GM12878 (cell line): ENCODE data around the gene TDP1. TPM values are rescaled to one million over a fixed set of nuclear protein-coding genes. Genes with fewer than 3 reads are reported as not detected.
A peak's percentile ranks its signal among the peaks of the same experiment; 100 is the strongest.

Experiments
- ATAC-seq: fragments of 200-7000 bp; cut with Tn5 transposase; 3 replicates; pipeline ENCODE4 v1.9.1; 2020; ENCODE audit warnings: mild to moderate bottlenecking, moderate library complexity
- BruUV-seq: library from RNA; stranded (reverse); fragments of 400-500 nt; replicated peaks from 2 replicates; lab custom pipeline; 2021; lab: Mats Ljungman, UMichigan
- CTCF ChIA-PET: fragments of 300-600 bp; sonication (Branson Sonifier 250); formaldehyde crosslinking; extraction: SDS; loops from one replicate; lab custom pipeline; 2021; ENCODE audit warnings: inconsistent platforms; lab: Yijun Ruan, JAX
- POLR2A ChIA-PET: fragments of 350-600 bp; formaldehyde crosslinking; extraction: SDS; loops from one replicate; lab custom pipeline; 2021; ENCODE audit warnings: inconsistent platforms; lab: Charles Lee
- RAD21 ChIA-PET: fragments of 300-600 bp; sonication (Branson Sonifier 250); formaldehyde crosslinking; loops from one replicate; lab custom pipeline; 2023; ENCODE audit warnings: antibody characterized with exemption; ENCODE audit not compliant: unreplicated experiment; lab: Charles Lee
- SMC1A ChIA-PET: fragments of 300-600 bp; sonication (Branson Sonifier 250); formaldehyde crosslinking; loops from one replicate; lab custom pipeline; 2023; ENCODE audit not compliant: unreplicated experiment, uncharacterized antibody; lab: Charles Lee
- DNase-seq: peaks from one replicate; pipeline ENCODE4 v3.0.0-alpha.2; 2011; ENCODE audit warnings: low read depth, low spot score
- FAIRE-seq: peaks from 3 replicates; lab custom pipeline; 2011; peaks lifted over from hg19 to GRCh38; lab: Jason Lieb, UNC
- H2AFZ ChIP-seq: 2 replicates; pipeline ENCODE4 v1.6.0; 2011; ENCODE audit warnings: low read depth, low read length, control low read depth; ENCODE audit not compliant: control insufficient read depth
- H3K27ac ChIP-seq: 2 replicates; pipeline ENCODE4 v1.5.1; 2011; ENCODE audit warnings: control low read depth; ENCODE audit not compliant: control insufficient read depth, insufficient read depth
- H3K27me3 ChIP-seq, 2 experiments: replicated peaks in 1 of 2; 2 replicates each; pipeline versions ENCODE4 v1.6.0 to v1.6.1; 2011; ENCODE audit warnings: low read length in 1 of 2; ENCODE audit not compliant: control insufficient read depth in 2 of 2, insufficient read depth in 2 of 2
- H3K36me3 ChIP-seq, 2 experiments: 2 replicates each; pipeline ENCODE4 v1.5.1; 2011; ENCODE audit warnings: low read length in 1 of 2; ENCODE audit not compliant: control insufficient read depth in 2 of 2, insufficient read depth in 2 of 2
- H3K4me1 ChIP-seq: 2 replicates; pipeline ENCODE4 v1.6.1; 2011; ENCODE audit warnings: mild to moderate bottlenecking, low read length, moderate library complexity, mixed read lengths; ENCODE audit not compliant: control insufficient read depth, insufficient read depth
- H3K4me2 ChIP-seq: 2 replicates; pipeline ENCODE4 v1.6.0; 2011; ENCODE audit warnings: control low read depth; ENCODE audit not compliant: control insufficient read depth, insufficient read depth
- H3K4me3 ChIP-seq: fragments of 200-600 bp; sonication (generic); 2 replicates; pipeline ENCODE4 v1.5.1; 2016
- H3K79me2 ChIP-seq: 2 replicates; pipeline ENCODE4 v1.6.0; 2011; ENCODE audit warnings: low read length; ENCODE audit not compliant: control insufficient read depth, insufficient read depth
- H3K9ac ChIP-seq: 2 replicates; pipeline ENCODE4 v1.8.0; 2011; ENCODE audit warnings: low read length, control low read depth, mixed read lengths; ENCODE audit not compliant: control insufficient read depth, insufficient read depth
- H3K9me3 ChIP-seq: replicated peaks from 3 replicates; pipeline ENCODE4 v1.5.1; 2011; ENCODE audit warnings: mild to moderate bottlenecking, low read length; ENCODE audit not compliant: control insufficient read depth, insufficient read depth
- H4K20me1 ChIP-seq: 2 replicates; pipeline ENCODE4 v1.6.0; 2011; ENCODE audit not compliant: control insufficient read depth, insufficient read depth
- BHLHE40 ChIP-seq, 2 experiments: fragments of 450-650 bp in 1 of 2; IDR thresholded peaks; 2 replicates each; pipeline ENCODE4 v1.6.1; 2011 to 2017; ENCODE audit warnings: low read depth in 2 of 2, borderline replicate concordance in 1 of 2, improper control_type of control experiment in 1 of 2, low read length in 1 of 2, mild to moderate bottlenecking in 1 of 2
- CHD4 ChIP-seq: fragments of 200-600 bp; sonication (generic); IDR thresholded peaks from 2 replicates; pipeline ENCODE4 v1.6.1; 2016; ENCODE audit warnings: mild to moderate bottlenecking
- DPF2 ChIP-seq: fragments of 450-650 bp; IDR thresholded peaks from 2 replicates; pipeline ENCODE4 v1.6.1; 2017; ENCODE audit warnings: mild to moderate bottlenecking
- NR2C1 ChIP-seq: fragments of 450-650 bp; IDR thresholded peaks from 2 replicates; pipeline ENCODE4 v1.6.1; 2017; ENCODE audit warnings: antibody characterized with exemption, mild to moderate bottlenecking, moderate library complexity
- SIX5 ChIP-seq: IDR thresholded peaks from 2 replicates; pipeline ENCODE4 v1.6.1; 2011; ENCODE audit warnings: mild to moderate bottlenecking, low read depth, low read length, moderate library complexity; ENCODE audit not compliant: severe bottlenecking
- SMC3 ChIP-seq: IDR thresholded peaks from 2 replicates; pipeline ENCODE4 v1.6.1; 2011; ENCODE audit warnings: low read length, improper control_type of control experiment, borderline replicate concordance
- TCF3 ChIP-seq: IDR thresholded peaks from 2 replicates; pipeline ENCODE4 v1.6.1; 2012; ENCODE audit warnings: low read depth, mild to moderate bottlenecking, low read length, borderline replicate concordance; ENCODE audit not compliant: insufficient read depth
- YY1 ChIP-seq: IDR thresholded peaks from 2 replicates; pipeline ENCODE4 v1.6.1; 2011; ENCODE audit warnings: low read depth, mild to moderate bottlenecking, low read length
- WGBS: methylation state at CpG from one replicate; pipeline ENCODE4 v1.1.6; 2016; ENCODE audit warnings: low lambda C conversion rate; ENCODE audit not compliant: insufficient replicate concordance, insufficient coverage; ENCODE audit errors: missing lambda C conversion rate; 5-methylcytosine and 5-hydroxymethylcytosine counted together
- in situ Hi-C: fragments of 300-500 bp; cut with MboI; formaldehyde crosslinking; loops from 9 replicates; pipeline ENCODE4 v1.14.3; 2018; ENCODE audit warnings: mixed read lengths
- intact Hi-C: fragments of 100-400 bp; cut with micrococcal nuclease; formaldehyde crosslinking; loops from one replicate; pipeline ENCODE4 v1.14.2; 2022; ENCODE audit not compliant: unreplicated experiment
- polyA plus RNA-seq, 11 experiments: library from polyadenylated mRNA; depleted of rRNA in 4 of 11; unstranded in 6 of 11; stranded (reverse) in 5 of 11; fragments of >200 nt; fragmentation: Nextera tagmentation in 4 of 11; fragmentation: Illumina TruSeq in 1 of 11; extraction: Ambion mirVana in 4 of 11; extraction: Trizol in 1 of 11; gene quantifications; 1 replicate in 1 of 11; 2 replicates in 10 of 11; pipeline versions ENCODE4 v1.2.1 to v1.2.3, GENCODE V29; 2011 to 2016; ENCODE audit warnings: inconsistent platforms in 2 of 11, missing spikeins in 2 of 11, low read depth in 1 of 11
- total RNA-seq, 4 experiments: library from RNA; depleted of rRNA in 3 of 4; stranded (reverse); fragments of >200 nt in 3 of 4; fragmentation: Illumina TruSeq in 1 of 4; extraction: Trizol in 1 of 4; gene quantifications; 2 replicates each; pipeline versions ENCODE4 v1.2.1 to v1.2.3, GENCODE V29; 2013 to 2021
- TF ChIP-seq, protein P1 (sequence below), 3 experiments: IDR thresholded peaks in 2 of 3; conservative IDR thresholded peaks in 1 of 3; 2 replicates each; pipeline ENCODE4 v1.5.1; 2011; ENCODE audit warnings: low read depth in 3 of 3, low read length in 3 of 3, mild to moderate bottlenecking in 3 of 3, control low read depth in 2 of 3, moderate library complexity in 2 of 3, inconsistent platforms in 1 of 3, mixed read lengths in 1 of 3; ENCODE audit not compliant: control insufficient read depth in 2 of 3, insufficient read depth in 1 of 3; ENCODE audit errors: extremely low read depth in 1 of 3
- TF ChIP-seq, protein P2 (sequence below): fragments of 150-350 bp; IDR thresholded peaks from 2 replicates; pipeline ENCODE4 v1.6.1; 2016; ENCODE audit warnings: low read depth, low read length
- TF ChIP-seq, protein P3 (sequence below): IDR thresholded peaks from 2 replicates; pipeline ENCODE4 v1.6.1; 2012; ENCODE audit warnings: low read depth, low read length, improper control_type of control experiment
- TF ChIP-seq, protein P4 (sequence below): fragments of 450-650 bp; IDR thresholded peaks from 2 replicates; pipeline ENCODE4 v1.6.1; 2017; ENCODE audit warnings: mild to moderate bottlenecking, moderate library complexity

Gene TDP1
- total and polyA plus RNA-seq, 10 of the 15 experiments (the other 5 are each of a cell fraction or from before 2014, with no cell fraction given) = 40.2 to 60.4 (median 54.1) TPM

DNA sequence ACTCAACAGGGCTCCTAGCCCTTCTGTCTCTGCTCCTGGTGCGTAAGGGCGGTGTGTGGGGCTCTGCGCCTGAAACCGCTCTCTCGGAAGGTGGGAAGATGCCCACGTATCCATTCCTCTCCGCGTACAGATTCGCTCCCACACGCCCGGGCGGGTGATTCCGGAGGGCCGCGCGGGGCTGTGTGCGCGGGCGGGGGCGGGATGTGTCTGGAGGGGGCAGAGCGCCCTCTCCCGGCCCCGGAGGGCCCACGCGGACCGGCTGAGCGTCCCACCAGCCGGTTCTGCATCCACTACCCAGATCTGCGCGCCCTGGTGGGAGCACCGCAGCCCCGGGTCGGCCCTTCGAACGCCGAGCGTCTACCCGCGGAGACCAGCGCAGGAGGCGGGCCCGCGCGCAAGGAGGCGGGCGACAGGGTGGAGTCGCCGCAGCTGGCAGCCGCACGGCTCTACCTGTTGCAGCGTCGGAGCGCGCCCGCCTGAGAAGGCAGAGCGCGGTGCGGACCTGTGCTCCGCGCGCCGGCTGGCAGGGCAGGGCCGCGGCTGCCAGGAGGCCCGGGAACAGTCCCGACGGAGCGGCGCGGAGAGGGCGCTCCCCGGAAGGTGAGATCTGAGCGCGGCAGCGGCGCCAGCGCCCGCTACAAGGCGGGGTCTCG is 104.7 kb downstream of the TDP1 start:
- FAIRE-seq = no peak
- ATAC-seq = peak; percentile 83
- 7% methylated on average over 54 of the region's 80 CpGs for WGBS
- TF ChIP-seq SIX5 (no peak), SMC3 (peak; percentile 17; the same call in 1 of the 2 replicates), DPF2 (0 out of 2 replicates have a peak, but pooled peaks have one; percentile 33), NR2C1 (no peak), CHD4 (no peak), YY1 (no peak), TCF3 (no peak), BHLHE40 (IDR thresholded peaks at IDR 0.05; ENCODE audit: borderline replicate concordance in 1 of 2, low read depth in 2 of 2, low read length in 1 of 2) (no peak)
- TF ChIP-seq, protein P1, sequence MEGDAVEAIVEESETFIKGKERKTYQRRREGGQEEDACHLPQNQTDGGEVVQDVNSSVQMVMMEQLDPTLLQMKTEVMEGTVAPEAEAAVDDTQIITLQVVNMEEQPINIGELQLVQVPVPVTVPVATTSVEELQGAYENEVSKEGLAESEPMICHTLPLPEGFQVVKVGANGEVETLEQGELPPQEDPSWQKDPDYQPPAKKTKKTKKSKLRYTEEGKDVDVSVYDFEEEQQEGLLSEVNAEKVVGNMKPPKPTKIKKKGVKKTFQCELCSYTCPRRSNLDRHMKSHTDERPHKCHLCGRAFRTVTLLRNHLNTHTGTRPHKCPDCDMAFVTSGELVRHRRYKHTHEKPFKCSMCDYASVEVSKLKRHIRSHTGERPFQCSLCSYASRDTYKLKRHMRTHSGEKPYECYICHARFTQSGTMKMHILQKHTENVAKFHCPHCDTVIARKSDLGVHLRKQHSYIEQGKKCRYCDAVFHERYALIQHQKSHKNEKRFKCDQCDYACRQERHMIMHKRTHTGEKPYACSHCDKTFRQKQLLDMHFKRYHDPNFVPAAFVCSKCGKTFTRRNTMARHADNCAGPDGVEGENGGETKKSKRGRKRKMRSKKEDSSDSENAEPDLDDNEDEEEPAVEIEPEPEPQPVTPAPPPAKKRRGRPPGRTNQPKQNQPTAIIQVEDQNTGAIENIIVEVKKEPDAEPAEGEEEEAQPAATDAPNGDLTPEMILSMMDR (IDR thresholded peaks at IDR 0.05 in 2 of 3, conservative IDR thresholded peaks at IDR 0.05 in 1 of 3; ENCODE audit: control insufficient read depth in 2 of 3, extremely low read depth in 1 of 3, insufficient read depth in 1 of 3, low read depth in 3 of 3, low read length in 3 of 3) = peak; percentile 44 to 64 (median 62); a peak in 4 of 6 replicates
- TF ChIP-seq, protein P2, sequence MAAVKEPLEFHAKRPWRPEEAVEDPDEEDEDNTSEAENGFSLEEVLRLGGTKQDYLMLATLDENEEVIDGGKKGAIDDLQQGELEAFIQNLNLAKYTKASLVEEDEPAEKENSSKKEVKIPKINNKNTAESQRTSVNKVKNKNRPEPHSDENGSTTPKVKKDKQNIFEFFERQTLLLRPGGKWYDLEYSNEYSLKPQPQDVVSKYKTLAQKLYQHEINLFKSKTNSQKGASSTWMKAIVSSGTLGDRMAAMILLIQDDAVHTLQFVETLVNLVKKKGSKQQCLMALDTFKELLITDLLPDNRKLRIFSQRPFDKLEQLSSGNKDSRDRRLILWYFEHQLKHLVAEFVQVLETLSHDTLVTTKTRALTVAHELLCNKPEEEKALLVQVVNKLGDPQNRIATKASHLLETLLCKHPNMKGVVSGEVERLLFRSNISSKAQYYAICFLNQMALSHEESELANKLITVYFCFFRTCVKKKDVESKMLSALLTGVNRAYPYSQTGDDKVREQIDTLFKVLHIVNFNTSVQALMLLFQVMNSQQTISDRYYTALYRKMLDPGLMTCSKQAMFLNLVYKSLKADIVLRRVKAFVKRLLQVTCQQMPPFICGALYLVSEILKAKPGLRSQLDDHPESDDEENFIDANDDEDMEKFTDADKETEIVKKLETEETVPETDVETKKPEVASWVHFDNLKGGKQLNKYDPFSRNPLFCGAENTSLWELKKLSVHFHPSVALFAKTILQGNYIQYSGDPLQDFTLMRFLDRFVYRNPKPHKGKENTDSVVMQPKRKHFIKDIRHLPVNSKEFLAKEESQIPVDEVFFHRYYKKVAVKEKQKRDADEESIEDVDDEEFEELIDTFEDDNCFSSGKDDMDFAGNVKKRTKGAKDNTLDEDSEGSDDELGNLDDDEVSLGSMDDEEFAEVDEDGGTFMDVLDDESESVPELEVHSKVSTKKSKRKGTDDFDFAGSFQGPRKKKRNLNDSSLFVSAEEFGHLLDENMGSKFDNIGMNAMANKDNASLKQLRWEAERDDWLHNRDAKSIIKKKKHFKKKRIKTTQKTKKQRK = no peak
- TF ChIP-seq, protein P3, sequence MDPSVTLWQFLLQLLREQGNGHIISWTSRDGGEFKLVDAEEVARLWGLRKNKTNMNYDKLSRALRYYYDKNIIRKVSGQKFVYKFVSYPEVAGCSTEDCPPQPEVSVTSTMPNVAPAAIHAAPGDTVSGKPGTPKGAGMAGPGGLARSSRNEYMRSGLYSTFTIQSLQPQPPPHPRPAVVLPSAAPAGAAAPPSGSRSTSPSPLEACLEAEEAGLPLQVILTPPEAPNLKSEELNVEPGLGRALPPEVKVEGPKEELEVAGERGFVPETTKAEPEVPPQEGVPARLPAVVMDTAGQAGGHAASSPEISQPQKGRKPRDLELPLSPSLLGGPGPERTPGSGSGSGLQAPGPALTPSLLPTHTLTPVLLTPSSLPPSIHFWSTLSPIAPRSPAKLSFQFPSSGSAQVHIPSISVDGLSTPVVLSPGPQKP = no peak
- TF ChIP-seq, protein P4, sequence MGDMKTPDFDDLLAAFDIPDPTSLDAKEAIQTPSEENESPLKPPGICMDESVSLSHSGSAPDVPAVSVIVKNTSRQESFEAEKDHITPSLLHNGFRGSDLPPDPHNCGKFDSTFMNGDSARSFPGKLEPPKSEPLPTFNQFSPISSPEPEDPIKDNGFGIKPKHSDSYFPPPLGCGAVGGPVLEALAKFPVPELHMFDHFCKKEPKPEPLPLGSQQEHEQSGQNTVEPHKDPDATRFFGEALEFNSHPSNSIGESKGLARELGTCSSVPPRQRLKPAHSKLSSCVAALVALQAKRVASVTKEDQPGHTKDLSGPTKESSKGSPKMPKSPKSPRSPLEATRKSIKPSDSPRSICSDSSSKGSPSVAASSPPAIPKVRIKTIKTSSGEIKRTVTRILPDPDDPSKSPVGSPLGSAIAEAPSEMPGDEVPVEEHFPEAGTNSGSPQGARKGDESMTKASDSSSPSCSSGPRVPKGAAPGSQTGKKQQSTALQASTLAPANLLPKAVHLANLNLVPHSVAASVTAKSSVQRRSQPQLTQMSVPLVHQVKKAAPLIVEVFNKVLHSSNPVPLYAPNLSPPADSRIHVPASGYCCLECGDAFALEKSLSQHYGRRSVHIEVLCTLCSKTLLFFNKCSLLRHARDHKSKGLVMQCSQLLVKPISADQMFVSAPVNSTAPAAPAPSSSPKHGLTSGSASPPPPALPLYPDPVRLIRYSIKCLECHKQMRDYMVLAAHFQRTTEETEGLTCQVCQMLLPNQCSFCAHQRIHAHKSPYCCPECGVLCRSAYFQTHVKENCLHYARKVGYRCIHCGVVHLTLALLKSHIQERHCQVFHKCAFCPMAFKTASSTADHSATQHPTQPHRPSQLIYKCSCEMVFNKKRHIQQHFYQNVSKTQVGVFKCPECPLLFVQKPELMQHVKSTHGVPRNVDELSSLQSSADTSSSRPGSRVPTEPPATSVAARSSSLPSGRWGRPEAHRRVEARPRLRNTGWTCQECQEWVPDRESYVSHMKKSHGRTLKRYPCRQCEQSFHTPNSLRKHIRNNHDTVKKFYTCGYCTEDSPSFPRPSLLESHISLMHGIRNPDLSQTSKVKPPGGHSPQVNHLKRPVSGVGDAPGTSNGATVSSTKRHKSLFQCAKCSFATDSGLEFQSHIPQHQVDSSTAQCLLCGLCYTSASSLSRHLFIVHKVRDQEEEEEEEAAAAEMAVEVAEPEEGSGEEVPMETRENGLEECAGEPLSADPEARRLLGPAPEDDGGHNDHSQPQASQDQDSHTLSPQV = no peak

More for the DNA sequence above, 104.7 kb downstream of the TDP1 start:
- Histone ChIP-seq H3K4me3 (peak overlapping the region; percentile 65), H3K27me3 (peaks cover 19 to 30% of the 10 kb centered on the region in 2 experiments), H3K27ac (no peak overlapping the region), H3K9me3 (peaks cover 3% of the 10 kb centered on the region; the same call in 2 of the 3 replicates), H3K79me2 (no peaks in the 10 kb centered on the region), H3K9ac (no peak overlapping the region), H3K36me3 (no peaks in the 10 kb centered on the region), H3K4me2 (peak overlapping the region; percentile 94), H4K20me1 (no peaks in the 10 kb centered on the region), H3K4me1 (peaks cover 16% of the 10 kb centered on the region), H2AFZ (peak overlapping the region; percentile 42)
- DNase-seq = no peak
- POLR2A ChIA-PET = no interaction called here
- CTCF ChIA-PET = interaction anchor here (0.7 to 0.9 kb wide), 3 partner anchors 86 to 121 kb away, joined by 3 to 6 read pairs (median 4); no protein-coding TSS in a partner anchor
- RAD21 ChIA-PET = no interaction called here
- in situ Hi-C loops = no loop called here
- no TSS peak for BruUV-seq
- intact Hi-C loops = loop anchor here (2.0 kb wide), 1 partner anchor 88 kb away; no protein-coding TSS in a partner anchor
- SMC1A ChIA-PET = no interaction called here
